Measurements from ENCODE around the gene LLGL1. TPM values are rescaled to one million over a fixed set of nuclear protein-coding genes. Genes with fewer than 3 reads are reported as not detected.
A peak's percentile ranks its signal among the peaks of the same experiment; 100 is the strongest.

The LLGL1 gene
- total RNA-seq, result 12.0 TPM
- long read RNA-seq, result 0 reads

- DNase-seq (ENCODE audit: low spot score), result peak; percentile 99
Measured at GRCh38 chr17:18225121-18225641, at the start of gene LLGL1. TSS of gene LLGL1 (plus strand) at chr17:18225635. CDS start at chr17:18225683, 48 bp downstream.

GRCh38 chr17:18176176-18176575 is 49.3 kb upstream of the LLGL1 start:
- DNase-seq (ENCODE audit: low spot score), result no peak

- no peak for DNase-seq (ENCODE audit: low spot score)
Measured at GRCh38 chr17:18177133-18177532, 48.3 kb upstream of the LLGL1 start.

GRCh38 chr17:18177722-18178121 is 47.7 kb upstream of the LLGL1 start:
- DNase-seq (ENCODE audit: low spot score), result no peak

GRCh38 chr17:18179196-18179595 is 46.2 kb upstream of the LLGL1 start:
- DNase-seq (ENCODE audit: low spot score), result no peak

GRCh38 chr17:18179804-18180203 is 45.6 kb upstream of the LLGL1 start:
- no peak for DNase-seq (ENCODE audit: low spot score)

GRCh38 chr17:18181358-18181757 is 44.1 kb upstream of the LLGL1 start:
- DNase-seq (ENCODE audit: low spot score), result no peak

- no peak for DNase-seq (ENCODE audit: low spot score)
Measured at GRCh38 chr17:18182110-18182977, 43.1 kb upstream of the LLGL1 start.

- DNase-seq (ENCODE audit: low spot score), result peak; percentile 96
Measured at GRCh38 chr17:18182978-18183333, 42.5 kb upstream of the LLGL1 start.

GRCh38 chr17:18183334-18184142 is 41.9 kb upstream of the LLGL1 start, which contains the start of gene ALKBH5:
TSS of gene ALKBH5 (plus strand) at chr17:18183828. CDS start at chr17:18184244, 416 bp downstream.
- DNase-seq (ENCODE audit: low spot score), result peak; percentile 98

- DNase-seq (ENCODE audit: low spot score), result no peak
Measured at GRCh38 chr17:18184143-18185031, 41.0 kb upstream of the LLGL1 start.

- no peak for DNase-seq (ENCODE audit: low spot score)
Measured at GRCh38 chr17:18185391-18185790, 40.0 kb upstream of the LLGL1 start.

- no peak for DNase-seq (ENCODE audit: low spot score)
Measured at GRCh38 chr17:18185832-18186626, 39.4 kb upstream of the LLGL1 start.

GRCh38 chr17:18186627-18186982 is 38.8 kb upstream of the LLGL1 start:
- no peak for DNase-seq (ENCODE audit: low spot score)

GRCh38 chr17:18187226-18187625 is 38.2 kb upstream of the LLGL1 start:
- DNase-seq (ENCODE audit: low spot score), result no peak

GRCh38 chr17:18187821-18188761 is 37.3 kb upstream of the LLGL1 start:
- DNase-seq (ENCODE audit: low spot score), result no peak

GRCh38 chr17:18190628-18191235 is 34.7 kb upstream of the LLGL1 start:
- no peak for DNase-seq (ENCODE audit: low spot score)

GRCh38 chr17:18191236-18191667 is 34.2 kb upstream of the LLGL1 start:
- DNase-seq (ENCODE audit: low spot score), result no peak

GRCh38 chr17:18191967-18192366 is 33.5 kb upstream of the LLGL1 start:
- DNase-seq (ENCODE audit: low spot score), result no peak

All from mesenteric fat pad (tissue), 1 donor.